GM04504 (cell line): ENCODE measurements around the gene LRMDA.

Experiments
- DNase-seq: peaks from one replicate; pipeline ENCODE4 v3.0.0-alpha.2; 2012; ENCODE audit warnings: low read depth

Gene LRMDA

DNA sequence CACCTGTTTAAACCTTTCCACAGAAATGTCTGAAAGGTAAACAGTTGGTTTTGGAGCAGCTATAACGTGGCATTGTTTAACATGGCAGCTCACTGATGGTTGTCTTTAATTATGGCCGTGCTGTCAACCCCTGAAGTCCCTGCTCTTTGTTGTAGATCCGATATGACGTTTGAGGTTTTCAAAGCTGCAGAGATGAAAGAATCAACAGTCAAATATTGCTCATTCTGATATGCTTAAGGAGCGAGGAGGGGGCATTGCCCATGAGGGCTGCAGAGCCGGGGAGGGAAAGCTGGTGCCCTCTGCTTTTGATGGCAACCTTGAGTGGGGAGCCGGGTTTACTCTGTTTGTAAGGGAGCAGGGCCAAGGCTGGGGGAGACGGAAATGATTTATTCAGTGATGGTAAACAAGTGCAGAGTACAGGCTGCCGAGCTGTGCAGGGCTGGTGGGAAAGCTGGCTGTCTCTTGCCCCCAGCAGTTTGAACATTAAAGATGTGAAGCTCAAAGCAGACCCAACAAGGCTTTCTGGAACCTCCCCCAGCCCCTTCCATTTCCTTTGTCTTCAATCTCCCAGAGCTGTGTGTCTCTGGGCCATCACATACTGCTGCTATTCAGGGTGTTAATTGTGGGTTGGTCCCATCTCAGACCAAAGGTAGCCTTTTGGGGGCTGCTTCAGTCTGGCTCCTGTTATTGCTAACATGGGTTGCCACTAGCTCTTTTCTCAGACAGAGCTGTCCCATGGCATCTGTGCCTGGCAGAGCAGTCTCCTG is 345.5 kb downstream of the LRMDA start:
- no peak for DNase-seq

DNA sequence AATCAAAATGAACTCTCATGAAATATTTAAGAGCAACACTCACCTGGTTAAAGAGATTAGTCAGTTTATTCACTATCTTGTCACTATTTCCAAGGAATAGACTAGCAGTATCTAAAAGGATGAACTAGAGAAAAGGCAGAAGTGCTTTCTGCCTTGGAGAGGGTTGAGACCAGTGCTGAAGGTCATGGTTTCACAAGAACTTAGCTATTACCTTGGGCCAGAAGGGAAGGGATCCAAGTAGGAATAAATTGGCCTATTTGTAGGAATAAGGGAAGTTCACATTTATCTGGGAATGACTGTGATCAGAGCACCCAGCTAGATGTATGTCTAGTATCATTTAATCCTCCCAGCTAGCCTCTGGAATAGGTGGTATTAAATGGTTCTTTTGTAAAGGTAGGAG is 347.2 kb downstream of the LRMDA start:
- DNase-seq = no peak

DNA sequence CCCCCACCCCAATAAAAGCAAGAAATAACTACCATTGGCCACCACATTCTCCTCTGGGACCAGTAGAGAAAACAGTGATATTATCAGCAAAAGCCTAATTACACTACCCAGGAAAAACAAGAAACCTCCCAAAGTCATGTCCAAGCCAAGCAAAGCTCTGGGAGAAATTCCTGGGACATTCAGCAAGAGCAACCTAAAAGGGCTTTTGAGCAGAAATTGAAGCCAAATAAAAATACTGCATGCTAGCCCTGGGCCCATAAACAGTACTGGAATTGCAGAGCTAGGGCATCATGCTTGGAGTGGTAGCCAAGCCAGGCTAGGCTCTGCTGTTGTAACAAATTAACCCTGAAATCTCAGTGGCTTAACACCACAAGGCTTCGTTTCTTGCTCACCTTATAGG is 347.9 kb downstream of the LRMDA start:
- no peak for DNase-seq

DNA sequence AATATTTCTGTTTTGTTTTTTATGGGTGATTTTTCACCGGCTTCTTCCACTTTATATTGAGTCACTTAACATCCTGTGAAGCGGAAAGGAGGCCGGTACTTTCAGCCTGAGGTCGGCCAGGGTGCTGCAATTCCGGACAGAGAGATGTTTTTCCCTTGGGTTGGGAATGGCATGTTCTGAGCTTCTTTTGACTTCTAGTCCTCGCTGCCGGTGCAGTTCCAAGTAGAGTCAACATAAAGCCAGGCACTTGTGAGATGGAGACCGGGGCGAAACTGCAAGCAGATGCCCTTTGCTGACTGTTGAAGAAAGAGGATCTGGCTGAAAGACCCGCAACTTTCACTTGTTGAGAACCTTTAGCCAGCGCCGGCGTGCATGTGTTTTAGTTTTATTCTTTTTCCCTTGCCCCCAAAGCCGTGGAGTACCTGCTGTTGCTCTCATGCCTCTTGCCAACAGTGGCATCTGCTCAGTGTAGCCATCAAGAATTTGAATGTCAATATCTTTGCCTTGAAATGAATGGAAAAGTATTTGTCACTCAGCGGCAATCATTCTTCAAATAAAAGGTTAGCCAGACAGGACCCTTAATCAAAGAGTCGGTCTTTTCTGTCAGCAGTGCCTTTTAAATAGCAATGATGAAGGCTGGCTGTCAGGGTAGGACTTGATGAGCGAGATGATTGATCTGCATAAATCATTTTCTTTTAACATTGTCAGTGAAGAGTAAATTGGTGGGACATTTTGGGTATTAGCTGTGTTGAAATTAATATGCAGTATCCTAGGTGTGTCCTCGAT is 351.2 kb downstream of the LRMDA start:
- no peak for DNase-seq

DNA sequence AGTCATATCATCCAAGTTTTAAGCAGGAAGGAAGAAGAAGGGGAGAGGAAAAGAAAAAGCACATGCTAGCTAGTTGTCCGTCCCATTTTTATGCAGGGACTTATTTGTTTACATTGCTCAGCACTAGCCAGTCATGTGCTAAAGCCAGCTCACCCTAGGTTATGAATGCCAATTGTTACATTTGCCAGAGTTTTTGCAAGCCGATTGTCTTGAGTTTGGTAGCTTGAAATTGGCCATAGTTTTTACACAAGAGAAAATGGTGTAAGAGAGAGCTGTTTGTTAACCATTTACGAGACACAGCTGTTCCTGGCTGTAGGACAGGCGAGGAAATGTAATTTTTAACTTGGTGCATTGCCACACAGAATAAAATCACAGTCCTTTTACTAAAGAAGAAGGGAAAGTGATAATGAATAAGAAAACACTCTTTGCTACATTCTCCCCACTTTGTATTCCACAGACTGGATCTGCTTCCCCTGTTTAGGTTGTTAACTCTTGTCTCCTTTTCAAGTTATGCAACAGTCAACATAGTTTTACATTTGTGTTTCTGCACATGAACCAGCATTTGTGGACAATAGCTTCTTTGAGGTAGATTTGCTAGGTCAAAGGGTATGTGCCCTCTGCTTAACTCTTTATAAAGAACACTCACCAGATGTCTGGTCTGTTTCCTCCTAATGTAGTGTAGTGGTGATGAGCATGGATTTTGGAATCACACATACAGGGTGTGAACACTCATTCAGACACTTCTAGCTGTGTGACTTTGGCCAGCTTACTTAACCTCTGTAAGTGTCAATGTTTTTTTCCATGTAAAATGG is 357.2 kb downstream of the LRMDA start:
- no peak for DNase-seq

DNA sequence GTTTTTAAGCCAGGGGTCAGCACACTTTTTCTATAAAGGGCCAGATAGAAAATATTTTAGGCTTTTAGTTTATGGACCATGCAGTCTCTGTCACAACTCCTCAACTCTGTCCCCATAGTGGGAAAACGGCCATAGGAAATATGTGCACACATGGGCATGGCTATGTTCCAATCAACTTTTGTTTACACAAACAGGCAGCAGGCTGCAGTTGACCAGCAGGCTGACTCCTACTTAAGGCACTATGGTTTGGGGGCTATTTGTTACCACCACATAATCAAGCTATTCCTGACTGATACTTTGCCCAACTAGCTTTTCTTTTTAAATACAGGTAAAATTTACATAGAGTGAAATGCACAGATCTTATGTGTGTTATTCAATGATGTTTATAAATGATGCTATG is 362.4 kb downstream of the LRMDA start:
- DNase-seq = no peak

DNA sequence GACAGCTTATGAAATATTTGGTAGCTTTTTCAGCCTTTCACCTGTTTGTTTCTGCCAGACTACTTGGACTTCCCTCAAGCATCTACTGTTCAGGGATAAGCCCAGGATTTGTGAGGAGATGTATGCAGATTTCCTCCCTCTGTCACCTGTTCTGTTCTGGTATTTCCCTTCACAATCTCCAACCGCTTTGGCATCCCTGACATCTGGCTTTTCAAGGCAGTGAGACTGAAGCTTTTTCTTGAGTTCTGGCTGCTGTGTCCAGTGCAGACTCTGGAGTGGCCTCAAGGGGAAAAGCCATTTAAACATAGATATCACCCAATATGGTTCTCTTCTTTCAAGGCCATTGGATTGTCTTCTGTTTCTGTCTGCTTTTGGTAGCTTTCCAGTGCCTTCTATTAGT is 369.7 kb downstream of the LRMDA start:
- DNase-seq = no peak

DNA sequence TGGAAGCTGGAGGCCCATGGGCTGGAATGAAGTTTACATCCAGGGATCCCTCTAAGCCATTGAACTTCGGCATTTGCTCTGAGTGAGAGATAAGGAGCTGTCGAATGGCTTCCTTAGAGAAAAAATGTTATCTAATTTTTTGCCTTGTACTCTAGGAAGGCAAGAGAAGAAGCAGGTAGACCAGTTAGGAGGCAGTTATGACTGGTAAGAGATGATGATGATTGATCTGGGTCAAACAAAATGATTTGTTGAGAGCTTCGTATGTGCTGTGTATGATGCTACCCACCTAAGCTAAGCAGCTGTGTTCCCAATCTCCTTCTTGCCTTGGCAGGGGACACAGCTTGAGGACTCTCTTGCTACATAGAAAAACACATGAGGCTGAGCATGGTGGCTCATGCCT is 370.2 kb downstream of the LRMDA start:
- DNase-seq = no peak

DNA sequence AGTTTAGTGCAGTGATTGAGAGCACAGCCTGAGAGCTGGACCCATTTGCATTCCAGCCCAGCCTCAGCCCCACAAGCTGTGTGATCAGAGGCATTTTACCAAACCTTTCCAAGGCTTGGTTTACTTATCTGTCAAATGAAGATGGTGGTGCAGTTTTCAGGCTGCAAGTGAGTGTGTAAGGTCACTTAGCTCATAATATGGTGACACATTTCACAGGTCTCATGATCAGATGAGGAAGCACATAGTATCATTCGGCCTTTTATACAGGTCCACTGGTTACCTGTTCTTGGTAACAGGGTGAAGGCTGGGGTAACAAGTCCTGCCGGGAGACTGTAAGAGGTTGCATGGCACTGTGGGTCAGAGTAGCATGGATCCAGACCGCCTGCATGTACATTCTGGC is 371.7 kb downstream of the LRMDA start:
- DNase-seq = no peak

DNA sequence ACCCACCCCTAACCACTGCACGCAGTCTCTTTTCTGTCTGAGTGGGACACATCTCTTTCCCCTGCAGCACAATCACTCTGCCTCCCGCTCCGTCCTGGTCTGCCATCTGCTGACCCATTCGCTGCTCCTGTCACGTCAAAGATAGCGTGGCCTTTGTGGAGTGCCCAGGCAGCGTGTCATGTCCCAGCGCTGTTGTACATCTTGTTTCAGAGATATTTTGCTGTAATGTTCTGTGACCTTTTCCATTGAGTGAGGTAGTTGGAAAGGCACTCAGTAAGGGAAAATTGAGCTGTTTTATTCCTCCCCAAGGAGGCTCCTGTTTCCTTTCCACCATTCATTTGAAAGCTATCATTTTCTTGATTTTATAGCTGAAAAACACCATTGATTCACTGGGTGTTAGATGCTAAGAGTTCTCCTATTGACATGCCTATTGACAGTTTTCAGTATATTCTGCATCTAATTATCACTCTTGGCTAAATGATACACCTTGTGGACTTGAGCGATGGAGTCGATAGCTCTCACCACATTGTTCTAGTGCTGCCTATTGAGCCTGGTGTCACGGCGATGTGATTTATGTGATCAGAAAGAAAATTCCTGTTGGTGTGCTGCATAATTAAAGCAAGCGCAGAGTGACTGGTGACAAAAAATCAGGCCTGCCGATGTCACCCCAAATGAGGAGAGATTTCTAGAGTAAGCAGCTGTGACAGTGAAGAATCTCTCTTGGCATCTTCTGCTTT is 372.6 kb downstream of the LRMDA start:
- DNase-seq = no peak

DNA sequence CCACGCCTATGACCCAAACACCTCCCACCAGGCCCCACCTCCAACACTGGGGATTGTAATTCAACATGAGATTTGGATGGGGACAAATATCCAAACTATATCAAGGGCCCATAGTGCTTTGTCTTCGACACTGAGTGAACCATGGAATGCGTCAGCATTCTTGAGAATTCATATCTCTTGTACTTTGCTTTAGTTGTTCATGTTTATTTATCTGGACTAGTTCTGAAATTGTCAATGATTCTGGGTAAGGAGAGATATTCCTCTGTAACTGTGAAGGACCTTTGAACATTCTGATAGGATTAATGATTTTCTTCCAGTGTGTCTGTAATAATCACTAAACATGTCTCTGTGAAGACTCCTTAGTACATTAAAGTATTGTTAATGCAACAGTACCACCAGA is 374.8 kb downstream of the LRMDA start:
- no peak for DNase-seq

DNA sequence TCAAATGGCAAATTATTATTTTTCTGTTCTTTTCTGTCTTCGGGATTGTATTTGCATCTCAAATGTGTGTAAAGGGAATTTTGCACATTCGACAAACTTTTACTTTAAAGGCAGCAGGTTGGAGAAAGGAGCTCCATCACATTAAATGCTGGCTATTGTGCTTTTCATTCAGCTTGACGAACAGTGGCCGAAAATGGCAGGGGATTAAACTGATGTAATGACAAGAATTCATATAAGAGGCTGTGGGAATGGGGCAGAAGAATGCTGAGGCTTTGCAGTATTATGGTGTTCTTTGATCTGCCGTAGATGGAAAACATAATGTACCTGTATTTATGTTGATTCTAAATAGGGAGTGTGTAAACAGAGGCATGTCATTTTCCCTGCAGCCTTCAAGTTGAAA is 376.0 kb downstream of the LRMDA start:
- DNase-seq = no peak

DNA sequence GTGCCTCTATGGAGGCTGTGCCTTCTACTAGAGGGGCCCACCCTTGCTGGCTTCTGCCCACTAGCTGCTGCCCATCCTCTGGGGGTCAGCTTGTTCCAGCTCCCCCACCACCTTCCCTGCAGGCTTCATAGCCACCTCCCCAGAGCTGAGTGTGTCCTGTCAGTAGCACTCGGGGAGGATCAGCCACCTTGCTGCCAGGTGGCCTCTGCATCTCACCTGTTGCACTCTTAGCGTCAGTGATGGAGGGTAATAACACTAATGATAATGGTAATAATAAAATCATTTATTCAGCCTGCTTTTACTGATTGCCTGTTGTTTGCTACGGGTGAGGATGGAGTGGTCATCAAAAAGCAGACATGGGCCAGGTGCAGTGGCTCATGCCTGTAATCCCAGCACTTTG is 377.6 kb downstream of the LRMDA start:
- DNase-seq = no peak

DNA sequence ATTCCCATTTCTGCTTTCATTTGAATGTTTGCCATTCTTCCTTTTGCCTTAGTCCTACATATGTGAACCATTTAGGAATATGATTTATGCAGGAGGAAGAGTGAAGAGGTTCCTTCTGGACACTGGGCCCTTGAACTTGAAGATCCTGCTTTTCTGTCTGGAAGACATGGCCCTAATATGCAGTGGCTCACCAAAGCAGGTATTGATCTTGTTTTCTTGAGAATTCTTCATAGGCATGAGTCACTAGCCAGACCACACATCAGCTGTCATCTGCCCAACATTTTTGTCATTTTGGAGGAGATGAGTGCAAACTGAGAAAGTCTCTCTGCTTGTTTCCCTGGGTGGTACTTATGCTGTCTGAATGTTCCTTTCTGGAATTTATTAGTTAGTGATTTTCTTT is 382.6 kb downstream of the LRMDA start:
- no peak for DNase-seq

DNA sequence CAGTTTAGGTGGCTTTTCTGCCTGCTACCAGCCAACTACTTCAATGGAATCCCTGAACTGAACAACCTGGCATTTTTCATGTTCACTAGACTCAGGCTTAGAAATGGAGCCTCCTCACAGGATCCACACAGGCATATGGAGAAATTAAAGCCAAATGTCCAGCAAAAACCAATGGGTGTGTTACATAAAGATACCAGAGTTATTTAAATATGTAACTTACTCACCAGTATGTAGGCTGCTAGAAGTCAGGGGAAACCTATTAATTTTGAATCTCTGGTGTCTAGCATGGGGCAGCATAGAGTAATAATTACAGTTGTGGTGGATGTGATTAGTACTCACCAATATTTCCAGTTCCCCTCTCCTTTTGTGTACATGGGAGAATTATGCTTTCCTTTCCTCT is 383.6 kb downstream of the LRMDA start:
- no peak for DNase-seq

DNA sequence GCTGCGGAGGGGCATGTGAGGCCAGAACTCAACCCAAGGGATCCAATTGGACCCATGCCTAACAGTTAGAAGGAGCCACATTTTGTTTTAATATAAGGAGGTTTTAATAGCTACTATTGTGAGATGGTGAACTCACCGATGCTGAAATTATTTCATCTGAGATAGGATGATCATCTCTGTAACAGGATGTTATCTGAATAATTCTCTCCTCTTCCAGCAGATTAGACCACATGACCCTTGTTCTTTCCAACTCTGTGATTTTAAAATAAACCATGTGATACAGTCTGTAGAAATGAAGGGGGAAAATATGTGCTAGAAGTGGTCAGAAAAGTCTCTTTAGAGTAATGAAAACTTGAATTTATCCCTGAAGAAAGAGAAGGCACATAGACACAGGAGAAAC is 385.8 kb downstream of the LRMDA start:
- DNase-seq = no peak

DNA sequence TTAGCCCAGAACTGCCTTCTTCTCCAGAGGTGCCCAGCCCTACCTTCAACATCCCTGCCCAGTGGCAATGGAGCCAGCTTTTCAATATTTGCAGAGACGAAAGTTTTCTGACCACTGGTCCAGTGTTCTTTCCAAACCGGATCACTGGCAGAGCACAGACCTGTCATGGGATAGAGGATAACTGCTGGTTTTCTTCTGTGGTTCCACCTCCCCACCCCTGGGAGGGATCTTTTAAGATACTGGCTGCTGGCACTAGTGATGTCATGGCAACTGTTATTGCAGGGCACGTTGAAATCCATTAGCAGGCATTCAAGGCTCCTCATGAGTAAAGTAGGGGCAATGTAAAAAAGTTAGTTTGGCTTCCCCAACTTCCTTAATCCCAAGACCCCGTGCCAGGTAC is 387.1 kb downstream of the LRMDA start:
- DNase-seq = no peak

DNA sequence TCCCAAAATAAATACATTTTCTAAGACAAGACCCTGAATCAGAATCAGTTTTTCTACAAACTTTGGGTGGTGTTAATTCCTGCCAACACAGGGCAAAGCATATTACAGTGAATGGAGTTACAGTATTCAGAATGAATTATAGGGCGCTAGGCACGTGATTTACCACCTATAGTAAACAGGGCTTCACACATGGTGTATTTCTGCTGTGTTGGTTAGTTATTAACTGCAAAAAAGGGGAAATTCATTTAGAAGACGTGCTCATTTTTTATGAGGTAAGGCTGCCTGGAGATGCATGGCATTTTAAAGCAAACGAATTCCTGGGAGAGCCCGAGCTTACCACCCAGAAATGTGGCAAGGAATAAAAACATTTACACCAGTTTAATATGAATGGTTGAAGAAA is 393.8 kb downstream of the LRMDA start:
- DNase-seq = no peak

DNA sequence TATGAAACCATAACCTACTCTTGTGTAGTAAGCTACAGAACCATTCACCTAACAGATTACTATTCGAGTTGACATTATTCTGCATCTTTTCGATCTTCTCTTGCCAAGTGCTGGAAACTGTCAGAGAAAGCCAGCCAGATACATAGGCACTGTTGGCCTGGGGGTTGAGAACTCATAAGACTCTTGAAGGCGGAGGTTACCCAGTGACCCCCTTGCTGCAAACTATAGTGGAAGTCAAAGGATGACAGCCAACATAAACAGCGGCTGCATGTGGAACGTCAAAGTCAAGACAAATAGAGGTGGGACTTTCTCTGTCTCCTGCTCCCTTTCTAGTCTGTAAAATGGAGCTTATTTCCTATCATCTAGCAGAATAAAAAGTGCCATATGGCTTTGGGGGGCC is 394.2 kb downstream of the LRMDA start:
- DNase-seq = no peak

DNA sequence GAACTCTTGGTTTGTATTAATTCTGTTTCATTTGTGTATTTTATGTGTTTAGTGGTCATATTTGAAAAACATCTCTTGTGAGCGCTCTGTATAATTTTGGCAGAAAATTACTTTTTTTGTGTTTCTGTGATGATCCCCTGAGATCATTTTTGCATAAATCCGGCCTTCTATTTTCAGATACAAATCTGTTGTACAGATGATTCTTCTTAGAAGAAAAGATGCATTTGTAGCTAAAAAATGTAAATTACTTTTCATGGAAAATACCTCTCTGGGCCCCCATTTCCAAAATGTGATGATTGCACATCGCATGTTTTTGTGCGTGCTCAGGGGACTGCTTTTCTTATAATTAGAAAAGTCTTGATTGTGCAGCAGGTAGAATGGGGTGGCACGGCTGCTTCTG is 395.4 kb downstream of the LRMDA start:
- no peak for DNase-seq

DNA sequence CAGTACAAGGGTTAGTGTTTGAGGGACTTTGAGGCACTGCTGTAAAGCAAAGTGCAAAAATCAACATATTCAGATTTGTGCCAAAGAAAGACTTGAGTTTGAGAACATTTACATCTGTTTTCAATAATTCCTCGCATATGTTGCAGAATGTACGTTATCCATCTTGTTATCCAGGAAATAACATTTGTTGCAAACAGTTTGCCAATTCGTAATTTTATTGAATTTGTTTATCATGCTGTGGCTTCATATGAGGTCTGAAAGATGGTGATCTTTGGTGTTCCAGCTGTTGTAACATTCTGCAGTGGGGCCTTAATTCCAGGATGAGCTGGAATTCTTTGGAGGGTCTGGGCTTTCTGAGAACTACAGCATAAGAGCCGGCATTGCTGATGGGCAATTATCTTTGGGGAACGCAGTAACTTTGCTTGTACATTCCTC is 396.2 kb downstream of the LRMDA start:
- DNase-seq = no peak

DNA sequence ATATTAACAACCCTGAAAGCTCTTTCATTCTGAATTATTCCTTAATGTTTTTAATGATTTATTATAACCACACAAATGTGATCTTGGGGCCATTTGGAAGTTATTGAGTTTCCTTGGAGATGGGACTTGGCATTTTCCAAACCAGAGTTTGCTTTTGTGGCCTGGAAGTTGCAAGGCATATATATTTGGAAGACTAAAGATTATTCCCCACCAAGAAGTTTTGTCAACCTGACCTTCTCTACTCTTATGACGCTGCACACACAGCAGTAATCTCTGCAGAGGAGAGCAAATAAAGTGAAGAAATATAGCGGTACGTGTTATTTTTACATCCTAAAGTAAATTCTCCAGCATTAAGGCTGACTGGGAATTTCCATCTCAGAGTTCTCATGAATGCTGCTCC is 397.0 kb downstream of the LRMDA start:
- DNase-seq = no peak
